ENCODE measurements around the gene SLC38A7. TPM values are rescaled to one million over a fixed set of nuclear protein-coding genes. Genes with fewer than 3 reads are reported as not detected.
A peak's percentile ranks its signal among the peaks of the same experiment; 100 is the strongest.

SLC38A7 gene
- polyA plus RNA-seq, 3 donors = 5.1 to 23.4 (median 7.4) TPM

GRCh38 chr16:58699151-58699550, 14.6 kb upstream of the SLC38A7 start:
- Histone ChIP-seq H3K27me3 (ENCODE audit: control insufficient read depth in 2 of 2, insufficient read depth in 2 of 2, low read length in 2 of 2) (no peaks in the 10 kb centered on the region), H3K27ac (ENCODE audit: low read depth in 1 of 2, low read length in 2 of 2) (peak overlapping the region; percentile 66 to 67), H3K79me2 (ENCODE audit: insufficient read depth, low read length) (no peaks in the 10 kb centered on the region), H2AFZ (ENCODE audit: insufficient read depth, low read depth, low read length, poor library complexity, severe bottlenecking) (peak overlapping the region; percentile 2), H3K9ac (ENCODE audit: insufficient read depth, low read length, poor library complexity, severe bottlenecking) (peak overlapping the region; percentile 1), H3K9me3 (replicated peaks in 1 of 2; ENCODE audit: control insufficient read depth in 1 of 2, insufficient read depth in 1 of 2, low read length in 2 of 2) (no peaks in the 10 kb centered on the region), H3K4me1 (ENCODE audit: control insufficient read depth in 1 of 2, insufficient read depth in 2 of 2, low read length in 2 of 2) (peaks cover 17 to 21% of the 10 kb centered on the region in 2 donors), H3K4me2 (replicated peaks; ENCODE audit: extremely low read depth, low read length, poor library complexity, severe bottlenecking) (peak overlapping the region; percentile 33), H4K20me1 (ENCODE audit: insufficient read depth, low read length) (no peaks in the 10 kb centered on the region), H3K36me3 (replicated peaks in 1 of 2; ENCODE audit: control insufficient read depth in 1 of 2, insufficient read depth in 2 of 2, low read length in 2 of 2) (no peaks in the 10 kb centered on the region), H3K4me3 (replicated peaks in 1 of 3; ENCODE audit: low read depth in 2 of 3, low read length in 3 of 3) (peak overlapping the region in 1 of 3 experiments; percentile 7)
- 0% methylated on average over 1 of the region's 4 CpGs for WGBS (ENCODE audit: insufficient coverage)
- DNase-seq = peak; percentile 21 to 49 (median 39)
- Mint-ChIP-seq H3K27me3 (ENCODE audit: low read depth in 3 of 3) (peaks cover 0 to 2% (median 1%) of the 10 kb centered on the region in 3 donors), H3K36me3 (peaks cover 0 to under 1% of the 10 kb centered on the region in 2 donors), H3K27ac (peak overlapping the region; percentile 53 to 89 (median 73)), H3K4me1 (peaks cover 11% of the 10 kb centered on the region), H3K4me3 (peak overlapping the region in 1 of 2 donors; percentile 27), H3K9me3 (peaks cover 4 to 11% (median 6%) of the 10 kb centered on the region in 7 donors)
- TF ChIP-seq CTCF (IDR thresholded peaks at IDR 0.05) = no peak
- intact Hi-C loops (cut with micrococcal nuclease) = no loop called here

- Histone ChIP-seq H2AFZ (ENCODE audit: insufficient read depth, low read depth, low read length, poor library complexity, severe bottlenecking) (no peak overlapping the region), H3K36me3 (replicated peaks in 1 of 2; ENCODE audit: control insufficient read depth in 1 of 2, insufficient read depth in 2 of 2, low read length in 2 of 2) (no peaks in the 10 kb centered on the region), H3K4me2 (replicated peaks; ENCODE audit: extremely low read depth, low read length, poor library complexity, severe bottlenecking) (no peak overlapping the region), H3K27ac (ENCODE audit: low read depth in 1 of 2, low read length in 2 of 2) (no peak overlapping the region), H3K4me3 (replicated peaks in 1 of 3; ENCODE audit: low read depth in 2 of 3, low read length in 3 of 3) (no peak overlapping the region), H4K20me1 (ENCODE audit: insufficient read depth, low read length) (no peaks in the 10 kb centered on the region), H3K9me3 (replicated peaks in 1 of 2; ENCODE audit: control insufficient read depth in 1 of 2, insufficient read depth in 1 of 2, low read length in 2 of 2) (peaks cover 0 to 7% of the 10 kb centered on the region in 2 donors), H3K9ac (ENCODE audit: insufficient read depth, low read length, poor library complexity, severe bottlenecking) (no peak overlapping the region), H3K27me3 (ENCODE audit: control insufficient read depth in 2 of 2, insufficient read depth in 2 of 2, low read length in 2 of 2) (no peaks in the 10 kb centered on the region), H3K4me1 (ENCODE audit: control insufficient read depth in 1 of 2, insufficient read depth in 2 of 2, low read length in 2 of 2) (peaks cover 17 to 21% of the 10 kb centered on the region in 2 donors), H3K79me2 (ENCODE audit: insufficient read depth, low read length) (no peaks in the 10 kb centered on the region)
- Mint-ChIP-seq H3K4me3 (no peak overlapping the region), H3K9me3 (peaks cover 4 to 14% (median 9%) of the 10 kb centered on the region in 7 donors), H3K36me3 (no peaks in the 10 kb centered on the region), H3K27ac (no peak overlapping the region), H3K27me3 (ENCODE audit: low read depth in 3 of 3) (peaks cover 0 to 2% (median 1%) of the 10 kb centered on the region in 3 donors), H3K4me1 (peaks cover 11% of the 10 kb centered on the region)
- 100% methylated on average over 1 of the region's 1 CpG for WGBS (ENCODE audit: insufficient coverage)
- no peak for DNase-seq
- intact Hi-C loops (cut with micrococcal nuclease) = no loop called here
- TF ChIP-seq CTCF (IDR thresholded peaks at IDR 0.05) = no peak
Measured at GRCh38 chr16:58695368-58695767, 10.8 kb upstream of the SLC38A7 start.

Data from CD14-positive monocyte (primary cell).